Measurements from ENCODE around the gene TNPO1.

TNPO1 gene

GRCh38 chr5:72814104-72814503 lies 2.4 kb upstream of the TNPO1 start:
- Histone ChIP-seq H3K9me2 (replicated peaks; ENCODE audit: insufficient read depth, low read length) (no peaks in the 10 kb centered on the region), H3K9me3 (replicated peaks; ENCODE audit: insufficient read depth, low read length) (no peaks in the 10 kb centered on the region), H3K4me1 (ENCODE audit: low read length) (peaks cover 10% of the 10 kb centered on the region), H3K9ac (ENCODE audit: low read length) (no peak overlapping the region), H3K27ac (ENCODE audit: low read length) (no peak overlapping the region), H2AFZ (ENCODE audit: low read length) (no peak overlapping the region), H3K4me2 (ENCODE audit: low read depth, low read length) (no peak overlapping the region), H3K4me3 (ENCODE audit: low read length) (no peak overlapping the region), H3K27me3 (replicated peaks; ENCODE audit: insufficient read depth, low read length) (no peaks in the 10 kb centered on the region), H3F3A (ENCODE audit: insufficient read depth, low read length) (peaks cover 25% of the 10 kb centered on the region), H4K20me1 (ENCODE audit: insufficient read depth, low read length) (no peaks in the 10 kb centered on the region), H3K79me2 (ENCODE audit: low read length) (peaks cover 14% of the 10 kb centered on the region; the same call in 1 of the 2 replicates), H3K36me3 (replicated peaks; ENCODE audit: insufficient read depth, low read length) (no peaks in the 10 kb centered on the region)
- TF ChIP-seq EZH2 (optimal IDR thresholded peaks at IDR 0.05; ENCODE audit: low read depth, low read length) (no peak), CTCF (IDR thresholded peaks at IDR 0.05; ENCODE audit: low read length) (no peak), EZH2phosphoT487 (IDR thresholded peaks at IDR 0.05; ENCODE audit: low read length) (no peak)
- no peak for DNase-seq

GRCh38 chr5:72814864-72815263 lies 1.6 kb upstream of the TNPO1 start:
- Histone ChIP-seq H3K36me3 (replicated peaks; ENCODE audit: insufficient read depth, low read length) (no peaks in the 10 kb centered on the region), H3K4me1 (ENCODE audit: low read length) (peaks cover 10% of the 10 kb centered on the region), H4K20me1 (ENCODE audit: insufficient read depth, low read length) (no peaks in the 10 kb centered on the region), H2AFZ (ENCODE audit: low read length) (no peak overlapping the region), H3K9me2 (replicated peaks; ENCODE audit: insufficient read depth, low read length) (no peaks in the 10 kb centered on the region), H3K27ac (ENCODE audit: low read length) (no peak overlapping the region), H3K27me3 (replicated peaks; ENCODE audit: insufficient read depth, low read length) (no peaks in the 10 kb centered on the region), H3K9me3 (replicated peaks; ENCODE audit: insufficient read depth, low read length) (no peaks in the 10 kb centered on the region), H3K9ac (ENCODE audit: low read length) (no peak overlapping the region), H3K79me2 (ENCODE audit: low read length) (peaks cover 17% of the 10 kb centered on the region; the same call in 1 of the 2 replicates), H3K4me2 (ENCODE audit: low read depth, low read length) (peak overlapping the region; percentile 84; the same call in 1 of the 2 replicates), H3K4me3 (ENCODE audit: low read length) (no peak overlapping the region), H3F3A (ENCODE audit: insufficient read depth, low read length) (peaks cover 25% of the 10 kb centered on the region)
- no peak for TF ChIP-seq EZH2 (optimal IDR thresholded peaks at IDR 0.05; ENCODE audit: low read depth, low read length)
- TF ChIP-seq EZH2phosphoT487 (IDR thresholded peaks at IDR 0.05; ENCODE audit: low read length): no peak
- no peak for TF ChIP-seq CTCF (IDR thresholded peaks at IDR 0.05; ENCODE audit: low read length)
- DNase-seq: no peak

GRCh38 chr5:72815580-72816283 lies 729 bp upstream of the TNPO1 start:
- TF ChIP-seq EZH2 (optimal IDR thresholded peaks at IDR 0.05; ENCODE audit: low read depth, low read length) (no peak), EZH2phosphoT487 (IDR thresholded peaks at IDR 0.05; ENCODE audit: low read length) (no peak), CTCF (IDR thresholded peaks at IDR 0.05; ENCODE audit: low read length) (no peak)
- Histone ChIP-seq H3K4me2 (ENCODE audit: low read depth, low read length) (peak overlapping the region; percentile 84), H3K4me3 (ENCODE audit: low read length) (peak overlapping the region; percentile 68), H3K27me3 (replicated peaks; ENCODE audit: insufficient read depth, low read length) (no peaks in the 10 kb centered on the region), H3K9ac (ENCODE audit: low read length) (peak overlapping the region; percentile 87), H3F3A (ENCODE audit: insufficient read depth, low read length) (peaks cover 25% of the 10 kb centered on the region), H3K79me2 (ENCODE audit: low read length) (peaks cover 17% of the 10 kb centered on the region; the same call in 1 of the 2 replicates), H3K9me2 (replicated peaks; ENCODE audit: insufficient read depth, low read length) (no peaks in the 10 kb centered on the region), H2AFZ (ENCODE audit: low read length) (peak overlapping the region; percentile 96), H3K9me3 (replicated peaks; ENCODE audit: insufficient read depth, low read length) (no peaks in the 10 kb centered on the region), H3K36me3 (replicated peaks; ENCODE audit: insufficient read depth, low read length) (no peaks in the 10 kb centered on the region), H3K4me1 (ENCODE audit: low read length) (peaks cover 10% of the 10 kb centered on the region), H4K20me1 (ENCODE audit: insufficient read depth, low read length) (no peaks in the 10 kb centered on the region), H3K27ac (ENCODE audit: low read length) (peak overlapping the region; percentile 92)
- peak; percentile 30 for DNase-seq
